Measurements from ENCODE around the gene KCP.
"Not testable (repeated sequence)": the region's sequence is repeated elsewhere in the genome, so short reads cannot be mapped to it uniquely, and the experiment has no call there.

The KCP gene

GRCh38 chr7:128910569-128910945 lies at the start of gene KCP:
Gene KCP, minus strand, starts transcription at chr7:128910709. Its CDS starts 33 bp downstream, at chr7:128910676.
- Mint-ChIP-seq H3K4me3 (no peak within 1 kb of the TSS), H3K4me1 (peaks cover 9% of the 10 kb centered on the region), H3K36me3 (no peaks in the 10 kb centered on the region), H3K27me3 (peaks cover 37% of the 10 kb centered on the region), H3K27ac (no peak within 1 kb of the TSS), H3K9me3 (no peaks in the 10 kb centered on the region)

GRCh38 chr7:128959296-128959695 lies 48.8 kb upstream of the KCP start:
- Mint-ChIP-seq H3K4me3 (no peak overlapping the region), H3K9me3 (no peaks in the 10 kb centered on the region), H3K4me1 (peaks cover 25% of the 10 kb centered on the region), H3K27me3 (no peaks in the 10 kb centered on the region), H3K27ac (no peak overlapping the region), H3K36me3 (peaks cover 17% of the 10 kb centered on the region)

- H3K27me3 Mint-ChIP-seq: no peaks in the 10 kb centered on the region
- H3K4me3 Mint-ChIP-seq: no peak overlapping the region
- no peaks in the 10 kb centered on the region for H3K9me3 Mint-ChIP-seq
- H3K27ac Mint-ChIP-seq: peak overlapping the region; percentile 23
- peaks cover 4% of the 10 kb centered on the region for H3K4me1 Mint-ChIP-seq
- H3K36me3 Mint-ChIP-seq: peaks cover 13% of the 10 kb centered on the region
These were observed 45.5 kb upstream of the KCP start for GRCh38 chr7:128955981-128956380.

- H3K27ac Mint-ChIP-seq: peak overlapping the region; percentile 41
- no peaks in the 10 kb centered on the region for H3K27me3 Mint-ChIP-seq
- peaks cover 13% of the 10 kb centered on the region for H3K36me3 Mint-ChIP-seq
- H3K9me3 Mint-ChIP-seq: no peaks in the 10 kb centered on the region
- peaks cover 4% of the 10 kb centered on the region for H3K4me1 Mint-ChIP-seq
- H3K4me3 Mint-ChIP-seq: no peak overlapping the region
These were observed 44.6 kb upstream of the KCP start for GRCh38 chr7:128954830-128955802.

GRCh38 chr7:128954150-128954549 lies 43.6 kb upstream of the KCP start:
- no peak overlapping the region for H3K4me3 Mint-ChIP-seq

GRCh38 chr7:128951296-128951695 lies 40.8 kb upstream of the KCP start:
- H3K9me3 Mint-ChIP-seq: no peaks in the 10 kb centered on the region
- no peak overlapping the region for H3K4me3 Mint-ChIP-seq
- no peaks in the 10 kb centered on the region for H3K4me1 Mint-ChIP-seq
- no peaks in the 10 kb centered on the region for H3K27me3 Mint-ChIP-seq
- no peak overlapping the region for H3K27ac Mint-ChIP-seq
- H3K36me3 Mint-ChIP-seq: peaks cover 8% of the 10 kb centered on the region

More at GRCh38 chr7:128954150-128954549, 43.6 kb upstream of the KCP start:
- Mint-ChIP-seq H3K27ac (peak overlapping the region; percentile 41), H3K27me3 (no peaks in the 10 kb centered on the region), H3K36me3 (peaks cover 13% of the 10 kb centered on the region), H3K4me1 (peaks cover under 1% of the 10 kb centered on the region), H3K9me3 (no peaks in the 10 kb centered on the region)

GRCh38 chr7:128948976-128949760 lies 38.7 kb upstream of the KCP start:
- Mint-ChIP-seq H3K4me1 (no peaks in the 10 kb centered on the region), H3K4me3 (no peak overlapping the region), H3K27me3 (no peaks in the 10 kb centered on the region), H3K27ac (no peak overlapping the region), H3K36me3 (peaks cover 3% of the 10 kb centered on the region), H3K9me3 (no peaks in the 10 kb centered on the region)

- Mint-ChIP-seq H3K9me3 (no peaks in the 10 kb centered on the region), H3K27me3 (no peaks in the 10 kb centered on the region), H3K4me1 (no peaks in the 10 kb centered on the region), H3K4me3 (no peak overlapping the region), H3K36me3 (peaks cover 3% of the 10 kb centered on the region), H3K27ac (no peak overlapping the region)
These were observed 37.9 kb upstream of the KCP start for GRCh38 chr7:128948312-128948973.

- H3K9me3 Mint-ChIP-seq: no peaks in the 10 kb centered on the region
- no peaks in the 10 kb centered on the region for H3K4me1 Mint-ChIP-seq
- H3K36me3 Mint-ChIP-seq: no peaks in the 10 kb centered on the region
- H3K4me3 Mint-ChIP-seq: no peak overlapping the region
- no peak overlapping the region for H3K27ac Mint-ChIP-seq
- no peaks in the 10 kb centered on the region for H3K27me3 Mint-ChIP-seq
These were observed 37.3 kb upstream of the KCP start for GRCh38 chr7:128947854-128948253.

- Mint-ChIP-seq H3K27ac (no peak overlapping the region), H3K4me1 (no peaks in the 10 kb centered on the region), H3K4me3 (no peak overlapping the region), H3K27me3 (no peaks in the 10 kb centered on the region), H3K36me3 (no peaks in the 10 kb centered on the region), H3K9me3 (no peaks in the 10 kb centered on the region)
These were observed 36.7 kb upstream of the KCP start for GRCh38 chr7:128946936-128947830.

- H3K4me3 Mint-ChIP-seq: no peak overlapping the region
- H3K27me3 Mint-ChIP-seq: no peaks in the 10 kb centered on the region
- H3K27ac Mint-ChIP-seq: no peak overlapping the region
- H3K36me3 Mint-ChIP-seq: no peaks in the 10 kb centered on the region
- H3K4me1 Mint-ChIP-seq: no peaks in the 10 kb centered on the region
- H3K9me3 Mint-ChIP-seq: no peaks in the 10 kb centered on the region
These were observed 35.3 kb upstream of the KCP start for GRCh38 chr7:128945668-128946366.

- H3K36me3 Mint-ChIP-seq: no peaks in the 10 kb centered on the region
- H3K9me3 Mint-ChIP-seq: no peaks in the 10 kb centered on the region
- no peak overlapping the region for H3K4me3 Mint-ChIP-seq
- no peaks in the 10 kb centered on the region for H3K4me1 Mint-ChIP-seq
- H3K27ac Mint-ChIP-seq: no peak overlapping the region
- peaks cover 2% of the 10 kb centered on the region for H3K27me3 Mint-ChIP-seq
These were observed 34.2 kb upstream of the KCP start for GRCh38 chr7:128944487-128945236.

- not testable (repeated sequence) for H3K27me3 Mint-ChIP-seq, H3K36me3 Mint-ChIP-seq, H3K4me3 Mint-ChIP-seq, H3K9me3 Mint-ChIP-seq, H3K27ac Mint-ChIP-seq, H3K4me1 Mint-ChIP-seq
These were observed 32.7 kb upstream of the KCP start for GRCh38 chr7:128943251-128943650.
